Stimulated activated CD4-positive, alpha-beta T cell treated with anti-CD3 and anti-CD28 coated beads, Interleukin-1b, Interleukin-23, amount 100 ng/mL, for 48 hours (primary cell): ENCODE measurements around the gene VIL1.

Source experiments
- DNase-seq: peaks from one replicate; pipeline ENCODE4 v3.0.0-alpha.2; 2020

Gene VIL1

DNA sequence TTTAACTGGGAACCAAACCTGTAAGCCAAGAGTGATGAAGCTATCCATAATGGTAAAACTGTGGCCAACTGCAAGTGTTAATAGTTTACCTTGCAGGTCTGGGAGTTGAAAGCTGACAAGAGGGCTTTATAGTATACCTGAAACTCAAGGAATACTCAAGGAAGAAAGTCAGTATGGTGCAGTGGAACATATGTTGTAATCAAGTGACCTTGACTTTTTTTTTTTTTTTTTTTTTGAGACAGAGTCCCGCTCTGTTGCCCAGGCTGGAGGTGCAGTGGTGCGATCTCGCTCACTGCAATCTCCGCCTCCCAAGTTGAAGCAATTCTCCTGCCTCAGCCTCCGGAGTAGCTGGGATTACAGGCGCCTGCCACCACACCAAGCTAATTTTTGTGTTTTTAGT lies 27.6 kb downstream of the VIL1 start:
- no peak for DNase-seq

DNA sequence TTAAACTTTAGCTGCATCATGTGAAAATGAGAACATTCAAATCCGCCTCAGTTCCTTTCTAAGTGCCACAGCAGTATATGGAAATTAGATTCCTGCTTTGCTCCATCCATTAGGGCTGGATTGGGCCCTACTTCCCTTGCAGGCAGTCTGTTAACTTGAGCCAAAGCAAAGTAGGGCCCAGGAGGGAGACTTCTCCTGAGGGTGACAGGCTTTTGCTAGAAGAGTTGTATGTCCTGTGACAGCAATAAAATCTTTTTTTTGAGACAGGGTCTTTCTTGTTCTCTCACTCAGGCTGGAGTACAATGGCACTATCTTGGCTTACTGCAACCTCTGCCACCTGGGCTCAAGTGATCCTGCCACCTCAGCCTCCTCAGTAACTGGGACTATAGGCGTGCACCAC lies 28.1 kb downstream of the VIL1 start:
- DNase-seq = no peak

DNA sequence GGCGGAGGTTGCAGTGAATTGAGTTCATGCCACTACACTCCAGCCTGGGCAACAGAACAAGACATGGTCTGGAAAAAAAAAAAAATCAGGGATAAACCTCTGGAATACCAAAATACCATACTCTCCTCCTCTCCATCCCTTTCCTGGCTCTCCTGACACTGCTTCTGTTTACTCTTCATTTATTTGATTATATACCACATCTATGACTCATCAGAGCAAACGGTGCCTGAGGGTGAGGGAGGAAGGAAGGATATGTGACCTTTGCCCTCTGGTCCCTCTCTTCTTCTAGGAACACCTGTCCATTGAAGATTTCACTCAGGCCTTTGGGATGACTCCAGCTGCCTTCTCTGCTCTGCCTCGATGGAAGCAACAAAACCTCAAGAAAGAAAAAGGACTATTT lies 30.0 kb downstream of the VIL1 start:
- DNase-seq = no peak

DNA sequence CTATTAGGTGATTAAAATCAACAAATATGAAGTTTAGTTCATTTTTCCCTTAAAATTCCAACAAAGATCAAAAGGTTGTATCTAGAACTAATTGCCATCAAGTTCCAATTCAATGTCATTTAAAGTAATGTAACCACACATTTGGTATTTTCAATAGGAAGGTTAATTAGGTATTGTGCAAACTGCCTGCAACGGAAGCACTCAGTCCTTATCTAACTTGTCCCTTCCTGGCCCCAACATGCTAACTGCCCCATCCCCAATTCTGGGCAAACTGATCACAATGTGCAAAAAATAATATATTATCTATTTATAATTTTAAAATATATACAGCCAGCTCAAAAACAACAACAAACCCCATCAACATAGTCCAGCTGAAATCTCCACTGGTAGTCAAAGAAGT lies 33.2 kb downstream of the VIL1 start:
- no peak for DNase-seq

DNA sequence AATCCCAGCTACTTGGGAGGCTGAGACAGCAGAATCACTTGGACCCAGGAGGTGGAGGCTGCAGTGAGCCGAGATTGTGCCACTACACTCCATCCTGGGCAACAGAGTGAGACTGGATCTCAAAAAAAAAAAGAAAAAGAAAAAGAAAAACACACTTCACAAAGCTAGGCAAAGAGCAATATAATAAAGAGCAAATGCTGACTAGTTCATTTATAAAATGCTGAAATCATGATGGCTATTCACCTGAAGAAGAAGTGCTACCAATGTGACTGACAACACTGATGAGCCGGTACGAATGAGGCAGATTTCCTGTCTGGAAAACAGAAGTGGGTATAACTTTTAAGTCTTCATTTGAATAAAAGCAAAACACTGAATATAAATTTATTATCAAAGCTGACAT lies 37.9 kb downstream of the VIL1 start:
- no peak for DNase-seq

DNA sequence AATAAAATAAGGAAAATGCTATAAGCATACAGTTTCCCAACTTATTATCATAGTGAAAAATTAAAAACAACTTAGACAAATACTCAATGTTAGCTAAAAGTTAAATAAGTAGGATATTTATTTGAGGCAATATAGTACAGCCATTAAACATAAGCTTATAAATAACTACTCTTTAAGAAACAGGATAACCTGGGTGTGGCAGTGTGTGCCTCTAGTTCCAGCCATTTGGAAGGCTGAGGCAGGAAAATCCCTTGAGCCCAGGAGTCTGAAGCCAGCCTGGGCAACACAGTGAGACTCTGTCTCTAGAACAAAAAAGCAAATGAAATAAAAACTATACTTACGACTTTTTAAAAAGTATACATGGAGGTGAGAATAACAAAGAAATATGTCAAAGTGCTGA lies 39.7 kb downstream of the VIL1 start:
- DNase-seq = no peak

DNA sequence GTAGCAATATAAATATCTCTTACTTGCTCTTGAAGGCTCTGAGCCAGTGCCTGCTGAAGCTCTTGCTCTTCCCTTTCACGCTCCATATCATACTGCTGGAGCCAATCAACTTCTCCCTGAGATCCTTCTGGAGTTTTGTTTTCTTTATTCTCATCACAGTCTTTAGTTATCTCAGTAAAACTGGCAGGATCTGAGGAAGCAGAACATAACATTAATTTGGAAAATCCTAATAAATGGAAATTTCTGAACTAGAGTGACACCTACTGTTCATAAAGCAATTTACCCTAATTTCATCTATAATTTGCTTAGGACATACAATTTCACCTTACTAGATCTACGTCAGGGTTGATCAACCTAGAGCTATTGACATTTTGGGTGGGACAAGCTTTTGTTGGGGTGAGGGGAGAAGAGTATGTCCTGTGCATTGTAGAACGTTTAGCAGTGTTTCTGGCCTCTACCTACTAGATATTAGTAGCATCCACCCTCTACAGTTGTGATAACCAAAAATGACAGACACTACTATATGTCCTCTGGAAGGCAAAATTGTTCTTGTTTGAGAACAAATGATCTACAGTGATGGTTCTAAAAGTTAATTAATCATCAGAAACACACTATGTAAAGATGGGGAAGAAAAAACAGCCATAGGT lies 47.2 kb downstream of the VIL1 start:
- no peak for DNase-seq

DNA sequence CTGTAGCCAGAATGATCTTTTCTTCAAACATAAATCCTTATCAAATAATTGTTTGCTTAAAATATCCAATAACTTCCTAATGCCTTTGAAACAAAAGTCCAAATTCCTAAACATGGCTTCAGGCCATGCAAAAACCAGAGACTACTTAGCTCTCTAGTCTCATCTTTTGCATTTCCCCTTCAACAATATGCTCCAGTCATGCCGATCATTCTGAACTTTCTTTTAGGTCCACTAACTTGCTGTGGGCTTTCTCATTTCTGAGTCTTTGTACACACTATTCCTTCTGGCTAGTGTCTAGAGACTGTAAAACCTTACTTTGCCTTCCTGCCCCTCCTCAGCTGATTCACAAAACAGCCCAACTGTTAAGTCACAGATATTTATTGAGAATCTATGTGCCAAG lies 51.5 kb downstream of the VIL1 start:
- DNase-seq = no peak

DNA sequence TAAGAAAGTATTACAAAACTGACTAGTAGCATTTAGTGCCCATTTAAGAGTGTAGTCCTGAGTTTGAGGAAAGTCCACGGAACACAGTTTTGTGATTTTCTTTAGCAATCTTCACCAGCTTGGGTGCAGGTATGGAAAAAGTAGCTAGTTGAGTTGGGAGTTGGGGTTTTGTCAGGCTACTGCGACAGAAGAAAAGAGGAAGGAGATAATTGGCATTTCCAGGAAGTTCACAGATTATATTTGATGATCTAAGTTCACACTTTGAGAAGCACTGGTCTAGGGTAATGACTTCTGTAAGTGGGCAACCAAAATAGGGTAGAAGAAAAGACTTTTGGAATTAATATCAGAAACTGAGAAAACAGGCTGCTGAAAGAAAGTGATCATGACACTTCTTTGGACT lies 52.1 kb downstream of the VIL1 start:
- DNase-seq = no peak

DNA sequence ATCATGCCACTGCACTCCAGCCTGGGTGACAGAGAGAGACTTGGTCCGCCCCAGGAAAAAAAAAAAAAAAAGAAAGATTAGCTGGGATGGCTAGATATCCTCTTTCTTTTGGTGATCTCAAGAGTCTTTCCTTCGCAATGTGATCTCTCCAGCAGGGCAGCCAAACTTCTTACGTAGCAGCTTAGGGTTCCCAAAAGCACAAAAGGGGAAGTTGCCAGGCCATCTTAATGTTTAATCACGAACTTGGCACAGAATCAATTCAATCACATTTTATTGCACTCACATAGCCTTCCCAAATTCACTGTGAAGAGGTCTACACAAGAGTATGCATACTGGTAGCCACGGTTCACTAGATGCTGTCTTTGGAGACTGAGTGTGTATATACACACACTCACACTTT lies 53.1 kb downstream of the VIL1 start:
- DNase-seq = no peak

DNA sequence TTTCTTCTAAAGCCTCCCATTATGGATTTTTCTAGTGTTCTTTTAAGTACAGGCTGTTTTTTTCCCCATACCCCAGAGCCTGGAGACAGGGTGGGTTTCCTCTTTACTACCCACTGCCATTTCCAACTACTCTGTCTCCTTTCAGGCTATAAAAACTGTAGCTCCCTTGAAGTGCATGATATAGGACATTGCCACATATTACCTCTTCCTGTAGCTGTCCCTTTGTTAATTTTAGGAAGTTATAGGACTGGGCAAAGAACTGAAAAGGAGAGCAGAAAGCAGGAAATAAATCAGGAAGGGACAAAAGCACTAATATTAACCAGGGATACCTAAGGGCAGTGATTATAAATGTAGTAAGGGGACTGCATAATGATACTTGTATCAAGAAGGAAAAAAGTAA lies 54.1 kb downstream of the VIL1 start:
- no peak for DNase-seq

DNA sequence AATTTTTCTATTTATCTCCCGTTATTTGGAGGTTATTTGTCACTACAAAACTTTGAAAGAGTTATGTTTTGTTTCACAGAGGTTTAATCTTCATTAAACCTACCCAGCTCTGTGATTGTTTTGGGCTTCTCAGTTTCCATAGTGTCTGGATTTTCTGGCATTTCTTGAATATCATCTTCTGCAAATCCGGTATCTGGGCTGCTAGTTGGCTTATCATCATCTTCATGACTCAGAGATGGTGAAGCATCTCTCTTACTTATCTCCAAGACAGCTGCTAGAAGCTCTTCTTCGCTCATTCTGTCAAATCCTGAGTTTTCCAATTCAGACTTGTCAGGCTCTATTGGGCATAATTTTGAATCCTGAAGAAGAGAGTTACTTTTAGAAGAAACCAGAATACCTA lies 55.6 kb downstream of the VIL1 start:
- DNase-seq = no peak

DNA sequence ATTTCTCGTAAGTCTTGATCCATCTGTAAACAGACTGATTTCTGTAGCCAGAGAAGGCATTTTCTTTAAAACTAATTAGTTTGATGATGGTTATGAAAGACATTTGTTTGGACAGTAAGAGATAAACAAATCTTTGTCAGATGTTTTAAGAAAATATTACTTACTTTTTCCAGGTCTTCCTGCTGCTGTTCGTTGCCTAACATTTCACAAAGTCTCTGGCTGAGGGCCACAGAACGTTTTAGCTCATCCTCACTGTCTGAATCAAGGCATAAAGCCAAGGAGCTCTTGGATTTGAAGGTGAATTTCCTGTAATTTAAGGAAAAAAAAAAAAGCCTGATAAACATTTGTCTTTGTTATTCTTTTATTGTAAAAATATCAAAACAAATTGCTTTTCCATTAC lies 57.8 kb downstream of the VIL1 start:
- no peak for DNase-seq

DNA sequence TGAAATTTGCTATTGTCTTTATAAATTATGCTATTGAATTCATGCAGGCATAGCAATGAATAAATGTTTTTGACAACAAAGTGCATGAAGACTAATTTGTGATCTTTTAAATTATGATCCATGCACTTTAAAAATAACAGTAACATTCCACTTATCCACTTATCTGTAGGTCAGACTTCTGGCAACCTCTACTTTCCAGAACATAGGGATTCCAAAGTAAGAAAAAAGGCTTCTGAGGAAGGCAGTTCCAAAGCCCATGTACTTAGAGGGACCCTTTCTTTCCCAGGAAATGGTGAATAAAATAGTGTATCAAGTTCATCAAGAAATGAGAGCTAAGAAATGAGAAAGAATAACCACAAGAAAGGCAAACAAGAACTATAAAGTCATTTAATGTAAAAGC lies 58.3 kb downstream of the VIL1 start:
- no peak for DNase-seq

DNA sequence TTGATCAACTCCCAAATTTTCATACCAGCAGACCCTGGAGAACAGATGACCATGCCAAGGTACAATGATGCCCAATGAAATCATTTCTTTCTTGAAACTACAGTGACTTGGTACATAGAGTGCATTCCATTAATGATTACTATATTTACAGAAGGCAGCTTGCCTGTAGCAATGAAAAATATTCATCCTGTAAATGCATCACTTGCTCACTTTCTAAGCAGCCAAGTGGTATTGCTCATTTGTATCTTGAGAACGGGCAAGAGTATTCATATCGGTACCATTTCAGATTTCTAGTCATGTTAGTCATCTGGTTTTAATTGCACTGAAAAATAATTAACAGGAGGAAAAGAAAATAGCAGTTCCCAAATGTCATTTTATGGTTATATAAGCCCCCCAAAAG lies 59.6 kb downstream of the VIL1 start:
- DNase-seq = no peak

DNA sequence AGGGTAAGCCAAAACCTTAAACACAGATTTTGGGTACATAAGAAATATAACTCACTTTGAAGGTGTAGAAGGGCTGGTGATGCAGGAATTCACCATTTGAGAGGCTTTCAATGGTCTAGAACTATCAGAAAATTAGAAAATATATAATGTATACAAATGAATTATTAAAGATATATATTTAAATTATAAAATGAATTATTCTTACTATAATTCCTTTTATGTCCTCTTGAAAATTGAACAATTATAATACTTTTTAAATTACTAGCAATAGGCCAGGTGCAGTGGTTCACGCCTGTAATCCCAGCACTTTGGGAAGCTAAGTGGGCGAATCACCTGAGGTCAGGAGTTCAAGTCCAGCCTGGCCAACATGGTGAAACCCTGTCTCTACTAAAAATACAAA lies 60.7 kb downstream of the VIL1 start:
- no peak for DNase-seq

DNA sequence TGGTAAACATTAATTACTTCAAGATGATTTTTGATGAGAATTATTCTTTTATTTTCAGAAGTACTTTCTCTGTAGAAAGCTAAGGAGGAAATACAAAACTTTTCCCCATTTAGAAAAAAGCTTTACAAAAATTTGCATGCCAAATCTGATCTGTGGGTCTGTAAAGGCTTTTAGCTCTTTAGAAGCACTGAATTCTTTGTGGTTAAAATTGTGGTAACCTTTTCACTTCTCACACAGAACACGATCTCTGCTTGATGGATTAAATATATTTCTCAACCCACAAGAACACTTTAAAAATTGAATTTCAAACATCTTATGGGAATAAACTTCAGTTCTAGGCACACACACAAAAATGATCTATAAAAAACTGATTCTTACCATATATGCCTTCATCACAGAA lies 63.7 kb downstream of the VIL1 start:
- no peak for DNase-seq

DNA sequence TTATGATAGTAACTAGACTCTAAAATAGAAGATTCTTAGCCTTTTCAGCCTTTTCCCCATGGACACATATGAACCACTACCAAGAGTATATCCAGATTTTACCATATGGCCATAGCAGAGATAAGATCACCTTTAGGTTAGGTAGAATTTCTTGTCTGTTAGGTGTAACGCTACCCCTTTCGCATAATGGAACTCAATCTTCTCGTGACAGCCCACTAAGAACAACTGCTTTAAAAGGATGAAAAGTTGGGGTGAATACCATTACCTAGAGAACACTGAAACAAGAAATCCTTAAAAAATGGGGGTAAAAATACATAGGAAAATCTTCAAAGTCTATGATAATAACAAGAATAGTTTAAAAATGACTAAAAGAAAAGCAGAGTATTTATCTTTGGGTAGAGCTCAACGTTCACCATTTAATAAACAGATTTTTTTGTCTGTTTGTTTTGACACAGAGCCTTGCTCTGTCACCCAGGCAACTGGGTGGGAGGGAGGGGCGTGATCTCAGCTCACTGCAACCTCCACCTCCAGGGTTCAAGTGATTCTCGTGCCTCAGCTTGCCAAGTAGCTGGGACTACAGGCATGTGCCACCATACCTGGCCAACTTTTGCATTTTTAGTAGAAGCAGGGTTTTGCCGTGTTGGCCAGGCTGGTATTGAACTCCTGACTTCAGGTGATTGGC lies 67.2 kb downstream of the VIL1 start:
- no peak for DNase-seq

DNA sequence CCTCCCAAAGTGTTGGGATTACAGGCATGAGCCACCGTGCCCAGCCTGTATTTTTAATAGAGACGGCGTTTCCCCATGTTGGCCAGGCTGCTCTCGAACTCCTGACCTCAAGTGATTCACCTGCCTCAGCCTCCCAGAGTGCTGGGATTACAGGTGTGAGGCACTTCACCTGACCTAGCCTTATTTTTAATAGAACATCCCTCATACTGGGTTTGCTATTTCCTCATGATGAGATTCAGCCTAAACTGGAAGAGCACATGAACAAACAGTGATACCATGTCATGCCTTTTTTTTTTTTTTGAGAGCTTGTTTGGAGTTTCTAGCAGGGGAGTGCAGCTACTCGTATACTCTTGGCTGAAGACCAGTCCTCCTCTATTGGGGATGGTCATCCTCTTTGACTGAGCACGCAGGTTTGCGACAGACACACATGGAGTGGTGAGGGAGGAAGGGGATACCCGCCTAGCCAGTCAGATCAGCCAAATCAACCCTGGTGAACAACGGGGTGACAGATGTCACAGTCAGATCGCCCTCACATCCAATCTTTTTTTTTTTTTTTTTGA lies 81.7 kb downstream of the VIL1 start:
- no peak for DNase-seq

DNA sequence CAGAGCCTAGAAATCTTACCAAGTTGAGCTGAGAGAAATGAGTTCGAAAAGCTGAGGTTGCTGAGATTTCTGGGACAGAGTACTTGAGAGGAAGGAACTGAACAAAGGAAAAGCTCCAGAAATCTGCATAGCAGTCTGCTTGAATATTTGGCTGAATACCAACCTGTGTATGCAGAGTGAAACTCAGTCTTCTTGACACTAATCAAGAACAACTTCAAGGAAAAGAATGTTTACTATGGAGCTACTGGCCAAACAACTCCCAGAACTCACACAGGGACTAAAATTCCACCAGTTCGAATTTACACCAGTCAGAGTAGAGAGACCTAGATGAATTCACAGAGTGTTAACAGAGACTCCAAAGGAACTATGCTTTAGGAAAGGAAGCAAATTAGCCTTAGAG lies 82.7 kb downstream of the VIL1 start:
- DNase-seq = no peak
